Breast epithelium (tissue), 4 donors: ENCODE data around the gene PDZD11. TPM values are rescaled to one million over a fixed set of nuclear protein-coding genes. Genes with fewer than 3 reads are reported as not detected.
"Not testable (repeated sequence)": the region's sequence is repeated elsewhere in the genome, so short reads cannot be mapped to it uniquely, and the experiment has no call there.

Experiments used
- DNase-seq, 2 donors: peaks; one replicate each; pipeline ENCODE4 v3.0.0-alpha.2; 2019; ENCODE audit warnings: low spot score in 2 of 2
- H3K27ac ChIP-seq, 2 donors: fragments of 200-600 bp; sonication (generic) in 1 of 2; one replicate each; pipeline ENCODE4 v1.5.1; 2016 to 2019; ENCODE audit warnings: mild to moderate bottlenecking in 1 of 2
- H3K27me3 ChIP-seq, 2 donors: fragments of 200-600 bp; sonication (generic) in 1 of 2; one replicate each; pipeline versions ENCODE4 v1.5.1 to v1.6.0; 2017 to 2019; ENCODE audit warnings: control low read depth in 1 of 2, mild to moderate bottlenecking in 1 of 2
- H3K36me3 ChIP-seq: fragments of 200-600 bp; one replicate; pipeline ENCODE4 v1.5.1; 2019
- H3K4me1 ChIP-seq, 2 donors: fragments of 200-600 bp; sonication (generic); one replicate each; pipeline ENCODE4 v1.5.1; 2016 to 2019; ENCODE audit warnings: control low read depth in 1 of 2
- H3K4me3 ChIP-seq, 3 donors: fragments of 200-600 bp; sonication (generic); 1 replicate in 2 of 3; 2 replicates in 1 of 3; pipeline ENCODE4 v1.5.1; 2016 to 2019; ENCODE audit warnings: mild to moderate bottlenecking in 3 of 3, moderate library complexity in 2 of 3
- H3K9me3 ChIP-seq, 2 donors: fragments of 200-600 bp; sonication (generic) in 1 of 2; one replicate each; pipeline ENCODE4 v1.5.1; 2016 to 2019; ENCODE audit warnings: control low read depth in 1 of 2
- POLR2A ChIP-seq: fragments of 450-650 bp; IDR thresholded peaks from one replicate; pipeline ENCODE4 v1.6.1; 2016; ENCODE audit warnings: antibody characterized with exemption, mild to moderate bottlenecking, moderate library complexity
- POLR2AphosphoS5 ChIP-seq, 3 donors: sonication (generic); formaldehyde crosslinking; IDR thresholded peaks; one replicate each; pipeline ENCODE4 v1.6.1; 2017; ENCODE audit warnings: antibody characterized with exemption in 3 of 3
- intact Hi-C: fragments of 100-400 bp; cut with DNase I; formaldehyde crosslinking; loops from one replicate; pipeline ENCODE4 v1.15.1; 2023; ENCODE audit warnings: low total_unique reads
- total RNA-seq, 3 donors: library from RNA; depleted of rRNA; stranded (reverse); fragments of >200 nt; gene quantifications; one replicate each; pipeline ENCODE4 v1.1.0, GENCODE V29; 2016
- TF ChIP-seq, protein P1 (sequence below), 3 donors: fragments of 450-650 bp; IDR thresholded peaks; one replicate each; pipeline ENCODE4 v1.5.1; 2016 to 2017; ENCODE audit warnings: antibody characterized with exemption in 3 of 3, mild to moderate bottlenecking in 3 of 3, moderate library complexity in 3 of 3

The PDZD11 gene
- total RNA-seq, 3 donors from 2014 or later = 27.2 to 33.0 (median 32.1) TPM

DNA sequence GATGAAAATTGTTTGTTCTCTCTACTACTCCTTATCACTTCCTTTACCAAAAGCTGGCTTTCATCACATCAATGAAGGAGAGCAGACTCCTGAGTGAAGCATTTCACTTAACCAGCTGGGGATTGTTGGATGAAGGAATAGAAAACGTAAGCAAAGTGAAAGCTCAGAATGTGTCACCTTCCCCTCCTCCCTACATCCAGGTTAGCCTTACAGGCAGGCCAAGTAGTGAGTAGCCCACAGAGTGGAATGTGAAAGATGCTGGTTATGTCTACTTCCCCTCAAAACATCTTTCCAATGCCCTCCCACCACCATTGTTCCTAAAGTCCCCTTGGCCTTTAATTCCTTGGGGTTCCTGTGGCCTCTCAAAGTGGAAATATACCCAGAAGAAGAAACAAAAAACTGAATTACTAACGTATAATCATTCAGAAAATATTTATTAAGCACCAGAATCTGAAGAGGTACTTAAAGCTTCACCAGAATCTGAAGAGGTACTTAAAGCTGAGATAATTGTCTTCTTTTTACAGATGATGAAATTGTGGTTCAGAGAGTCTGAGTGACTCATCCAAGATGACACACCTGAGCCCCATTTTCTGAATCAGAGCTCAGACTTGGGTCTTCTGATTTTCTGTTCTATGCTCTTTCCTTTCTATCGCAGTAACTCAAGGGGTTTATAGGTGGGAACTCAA, 36.2 kb downstream of the PDZD11 start:
- no peak for DNase-seq
- Histone ChIP-seq H3K36me3 (no peaks in the 10 kb centered on the region), H3K27ac (no peak overlapping the region), H3K4me3 (no peak overlapping the region), H3K27me3 (peaks cover 0 to 17% of the 10 kb centered on the region in 2 donors), H3K9me3 (no peaks in the 10 kb centered on the region), H3K4me1 (no peaks in the 10 kb centered on the region)
- TF ChIP-seq, protein P1, sequence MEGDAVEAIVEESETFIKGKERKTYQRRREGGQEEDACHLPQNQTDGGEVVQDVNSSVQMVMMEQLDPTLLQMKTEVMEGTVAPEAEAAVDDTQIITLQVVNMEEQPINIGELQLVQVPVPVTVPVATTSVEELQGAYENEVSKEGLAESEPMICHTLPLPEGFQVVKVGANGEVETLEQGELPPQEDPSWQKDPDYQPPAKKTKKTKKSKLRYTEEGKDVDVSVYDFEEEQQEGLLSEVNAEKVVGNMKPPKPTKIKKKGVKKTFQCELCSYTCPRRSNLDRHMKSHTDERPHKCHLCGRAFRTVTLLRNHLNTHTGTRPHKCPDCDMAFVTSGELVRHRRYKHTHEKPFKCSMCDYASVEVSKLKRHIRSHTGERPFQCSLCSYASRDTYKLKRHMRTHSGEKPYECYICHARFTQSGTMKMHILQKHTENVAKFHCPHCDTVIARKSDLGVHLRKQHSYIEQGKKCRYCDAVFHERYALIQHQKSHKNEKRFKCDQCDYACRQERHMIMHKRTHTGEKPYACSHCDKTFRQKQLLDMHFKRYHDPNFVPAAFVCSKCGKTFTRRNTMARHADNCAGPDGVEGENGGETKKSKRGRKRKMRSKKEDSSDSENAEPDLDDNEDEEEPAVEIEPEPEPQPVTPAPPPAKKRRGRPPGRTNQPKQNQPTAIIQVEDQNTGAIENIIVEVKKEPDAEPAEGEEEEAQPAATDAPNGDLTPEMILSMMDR (IDR thresholded peaks at IDR 0.05) = no peak
- TF ChIP-seq POLR2A (no peak), POLR2AphosphoS5 (IDR thresholded peaks at IDR 0.05) (no peak)
- intact Hi-C loops = no loop called here

DNA sequence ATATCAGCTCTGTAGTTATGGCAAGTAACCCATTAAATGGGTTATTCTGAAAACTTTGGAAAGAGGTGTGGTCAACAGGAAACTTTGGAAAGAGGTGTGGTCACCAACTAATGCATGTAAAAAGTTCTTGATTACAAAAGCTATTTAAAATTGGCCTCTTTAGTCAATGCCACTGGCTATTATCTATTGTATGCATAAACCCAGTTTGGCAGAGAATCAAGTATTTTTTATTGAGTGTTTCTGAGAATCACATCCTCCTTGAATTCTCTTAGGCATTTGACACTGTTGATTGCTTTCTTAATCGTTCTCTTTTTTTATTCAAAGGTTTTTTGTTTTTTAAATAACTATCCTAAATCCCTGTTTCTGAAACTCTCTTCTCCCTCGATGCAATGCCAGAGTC, 37.2 kb downstream of the PDZD11 start:
- peaks cover 0 to 17% of the 10 kb centered on the region in 2 donors for H3K27me3 ChIP-seq
- H3K9me3 ChIP-seq = no peaks in the 10 kb centered on the region
- intact Hi-C loops = no loop called here
- no peak overlapping the region for H3K27ac ChIP-seq
- H3K4me3 ChIP-seq = no peak overlapping the region
- DNase-seq = no peak
- TF ChIP-seq POLR2A (no peak), POLR2AphosphoS5 (IDR thresholded peaks at IDR 0.05) (no peak)
- TF ChIP-seq, protein P1 (IDR thresholded peaks at IDR 0.05) = no peak
- H3K4me1 ChIP-seq = no peaks in the 10 kb centered on the region
- H3K36me3 ChIP-seq = no peaks in the 10 kb centered on the region

DNA sequence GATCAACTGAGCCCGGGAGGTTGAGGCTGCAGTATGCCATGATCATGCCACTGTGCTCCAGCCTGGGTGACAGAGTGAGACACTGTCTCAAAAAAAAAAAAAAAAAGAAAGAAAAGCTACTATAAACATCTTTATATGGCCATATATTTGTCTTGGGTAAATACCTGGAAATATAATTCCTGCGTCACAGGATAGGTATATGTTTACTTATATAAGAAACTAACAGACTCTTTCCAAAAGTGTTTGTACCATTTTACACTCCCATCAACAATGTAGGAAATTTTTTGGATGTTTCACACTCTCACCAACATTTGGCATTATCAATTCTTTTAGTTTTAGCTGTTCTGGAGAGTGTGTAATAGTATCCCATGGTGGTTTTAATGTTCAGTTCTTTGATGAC, 42.5 kb downstream of the PDZD11 start:
- intact Hi-C loops = no loop called here
- no peaks in the 10 kb centered on the region for H3K9me3 ChIP-seq
- no peaks in the 10 kb centered on the region for H3K4me1 ChIP-seq
- no peak for DNase-seq
- H3K27me3 ChIP-seq = peaks cover 0 to 22% of the 10 kb centered on the region in 2 donors
- H3K27ac ChIP-seq = no peak overlapping the region
- H3K36me3 ChIP-seq = no peaks in the 10 kb centered on the region
- H3K4me3 ChIP-seq = no peak overlapping the region
- TF ChIP-seq POLR2A (no peak), POLR2AphosphoS5 (IDR thresholded peaks at IDR 0.05) (no peak)
- TF ChIP-seq, protein P1 (IDR thresholded peaks at IDR 0.05) = no peak

DNA sequence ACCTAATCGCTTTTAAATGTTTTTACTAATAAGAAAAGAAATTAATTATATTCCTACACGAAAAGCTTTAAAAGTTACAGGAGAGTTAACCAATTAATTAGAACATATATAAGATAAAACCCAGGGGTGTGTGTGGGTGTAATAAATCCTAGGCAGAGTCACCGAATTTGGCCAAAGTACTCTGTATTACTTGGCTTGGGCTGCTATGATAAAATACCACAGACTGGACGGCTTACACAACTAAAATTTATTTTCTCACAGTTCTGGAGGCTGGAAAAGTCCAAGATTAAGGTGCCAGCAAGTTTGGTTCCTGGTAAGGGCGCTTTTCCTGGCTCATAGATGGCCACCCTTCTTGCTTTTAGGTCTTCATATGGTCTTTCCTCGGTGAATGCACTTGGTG, 44.8 kb downstream of the PDZD11 start:
- no peak overlapping the region for H3K27ac ChIP-seq
- H3K9me3 ChIP-seq = no peaks in the 10 kb centered on the region
- intact Hi-C loops = no loop called here
- H3K4me3 ChIP-seq = no peak overlapping the region
- TF ChIP-seq POLR2A (no peak), POLR2AphosphoS5 (IDR thresholded peaks at IDR 0.05) (no peak)
- TF ChIP-seq, protein P1 (IDR thresholded peaks at IDR 0.05) = no peak
- H3K4me1 ChIP-seq = no peaks in the 10 kb centered on the region
- H3K27me3 ChIP-seq = peaks cover 0 to 38% of the 10 kb centered on the region in 2 donors
- DNase-seq = no peak
- no peaks in the 10 kb centered on the region for H3K36me3 ChIP-seq

DNA sequence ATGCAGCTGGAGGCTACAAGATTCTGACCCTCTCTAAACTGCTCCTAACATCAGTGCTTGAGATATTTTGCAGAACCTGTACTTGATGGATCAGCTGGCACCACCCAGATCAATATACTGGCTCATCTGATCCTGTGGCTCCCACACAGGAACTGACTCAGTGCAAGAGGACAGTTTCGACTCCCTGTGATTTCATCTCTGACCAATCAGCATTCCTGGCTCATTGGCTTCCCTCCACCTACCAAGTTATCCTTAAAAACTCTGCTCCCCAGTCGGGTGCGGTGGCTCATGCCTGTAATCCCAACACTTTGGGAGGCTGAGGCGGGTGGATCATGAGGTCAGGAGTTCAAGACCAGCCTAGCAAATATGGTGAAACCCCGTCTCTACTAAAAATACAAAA, 46.1 kb downstream of the PDZD11 start:
- H3K4me1 ChIP-seq, H3K27ac ChIP-seq, H3K4me3 ChIP-seq, intact Hi-C loops, H3K36me3 ChIP-seq, H3K9me3 ChIP-seq, DNase-seq: not testable (repeated sequence)
- H3K27me3 ChIP-seq = peaks cover 0 to 50% of the 10 kb centered on the region in 2 donors
